IPS-NIHi11 (cell line): Measurements from ENCODE around the gene MAST4.
"Not testable (repeated sequence)": the region's sequence is repeated elsewhere in the genome, so short reads cannot be mapped to it uniquely, and the experiment has no call there.

Source experiments
- DNase-seq: peaks from one replicate; pipeline ENCODE4 v3.0.0; 2012; ENCODE audit warnings: mixed read lengths, low spot score

Gene MAST4

GRCh38 chr5:66742896-66743247, 146.7 kb downstream of the MAST4 start:
- DNase-seq: no peak

- no peak for DNase-seq
These were observed 147.2 kb downstream of the MAST4 start for GRCh38 chr5:66743344-66743743.

- DNase-seq: no peak
These were observed 147.8 kb downstream of the MAST4 start for GRCh38 chr5:66744040-66744439.

DNA sequence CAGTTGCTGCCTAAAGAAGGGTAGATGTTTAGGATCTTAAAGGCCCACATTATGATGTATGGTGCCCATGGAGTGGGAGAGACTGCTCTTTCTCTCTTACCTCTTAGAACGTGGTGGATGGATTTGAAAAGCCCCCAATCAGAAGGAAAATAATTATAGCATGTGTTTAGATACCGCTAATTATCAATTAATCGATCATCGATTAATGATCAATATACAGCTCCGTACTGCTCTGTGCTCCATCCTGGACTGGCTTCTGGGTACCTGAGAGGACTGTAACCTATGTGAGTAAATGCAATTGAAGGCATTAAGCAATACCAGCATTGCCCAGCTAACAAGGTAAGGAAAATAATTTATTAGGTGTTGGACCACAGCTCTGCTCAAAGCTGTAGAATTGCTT, 149.1 kb downstream of the MAST4 start:
- DNase-seq: no peak

DNA sequence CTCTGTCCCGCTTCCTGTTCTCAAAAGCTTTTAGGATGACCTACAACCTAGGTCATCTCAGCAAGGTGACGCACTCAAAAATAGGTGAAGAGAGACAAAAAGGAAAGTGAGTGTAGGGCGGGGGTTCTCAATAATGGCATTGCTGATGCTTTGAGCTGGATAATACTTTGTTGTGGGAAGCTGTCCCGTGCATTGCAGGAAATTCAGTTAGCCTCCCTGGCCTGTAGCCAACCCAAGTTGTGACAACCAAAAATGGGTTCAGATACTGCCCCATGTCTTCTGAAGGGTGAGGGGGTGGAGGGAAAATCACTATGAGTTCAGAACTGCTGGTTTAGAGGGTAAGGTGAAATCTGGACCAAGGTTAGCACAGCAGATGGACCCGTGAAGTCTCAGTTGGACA, 151.4 kb downstream of the MAST4 start:
- DNase-seq: no peak

GRCh38 chr5:66752668-66753067, 156.5 kb downstream of the MAST4 start:
- DNase-seq: not testable (repeated sequence)

DNA sequence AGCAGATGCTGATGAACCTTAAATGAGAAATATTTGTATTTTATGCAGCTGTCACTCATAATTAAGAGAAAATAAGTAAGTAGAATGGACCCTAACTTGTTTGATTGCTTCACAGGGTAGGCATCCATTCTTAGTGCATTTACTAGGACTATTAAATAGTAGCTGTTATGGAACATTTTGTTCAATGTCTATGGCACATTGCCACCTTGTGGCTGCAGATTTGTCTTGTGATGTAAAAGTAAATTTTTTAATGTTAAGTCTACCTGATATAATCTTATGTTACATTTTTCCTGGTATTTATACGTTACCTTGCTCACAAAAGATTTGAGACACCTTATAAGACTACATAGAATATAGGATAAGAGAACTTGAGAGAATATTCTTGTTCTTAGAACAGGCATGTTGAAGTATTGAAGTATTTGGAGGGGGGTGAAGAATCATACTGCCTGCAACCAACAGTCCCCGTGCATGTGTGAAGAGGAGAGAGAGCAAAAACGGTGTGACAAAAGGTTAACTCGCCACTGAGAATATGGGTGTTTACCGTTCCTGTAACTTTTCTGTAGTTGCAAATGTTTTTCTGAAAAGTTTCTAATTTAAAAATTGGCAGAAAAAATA, 161.1 kb downstream of the MAST4 start:
- peak; percentile 20 for DNase-seq

- DNase-seq: no peak
These were observed 161.7 kb downstream of the MAST4 start for GRCh38 chr5:66757834-66758371.

DNA sequence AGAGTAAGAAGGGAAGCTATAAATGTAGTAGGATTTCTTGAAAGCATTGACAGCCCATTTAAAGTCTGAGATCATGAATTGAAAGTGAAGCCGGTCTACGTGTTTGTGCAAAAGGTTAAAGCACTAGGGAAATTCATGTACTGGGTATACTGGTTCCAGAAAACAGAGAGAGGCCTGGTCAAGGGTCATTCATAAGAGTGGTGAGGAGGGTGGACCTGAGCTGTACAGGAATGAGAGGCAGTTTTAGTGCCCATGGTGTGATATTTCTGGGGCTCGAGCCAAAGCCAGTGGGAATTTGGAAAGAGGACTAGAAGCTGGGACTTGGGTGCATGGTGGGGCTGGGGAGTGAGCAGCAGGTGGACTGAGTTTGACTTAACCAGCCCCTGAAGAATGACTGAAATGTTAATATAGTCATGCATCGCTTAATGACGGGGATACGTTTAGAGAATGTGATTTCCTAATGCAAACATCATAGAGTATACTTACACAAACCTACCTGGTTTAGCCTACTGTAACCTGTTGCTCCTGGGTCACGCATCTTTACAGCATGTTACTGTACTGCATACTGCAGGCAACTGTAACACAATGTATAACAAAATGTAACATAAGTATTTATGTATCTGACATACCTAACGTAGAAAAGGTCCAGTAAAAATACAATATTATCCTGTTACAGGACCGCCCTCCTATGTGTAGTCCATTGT, 173.0 kb downstream of the MAST4 start:
- no peak for DNase-seq

DNA sequence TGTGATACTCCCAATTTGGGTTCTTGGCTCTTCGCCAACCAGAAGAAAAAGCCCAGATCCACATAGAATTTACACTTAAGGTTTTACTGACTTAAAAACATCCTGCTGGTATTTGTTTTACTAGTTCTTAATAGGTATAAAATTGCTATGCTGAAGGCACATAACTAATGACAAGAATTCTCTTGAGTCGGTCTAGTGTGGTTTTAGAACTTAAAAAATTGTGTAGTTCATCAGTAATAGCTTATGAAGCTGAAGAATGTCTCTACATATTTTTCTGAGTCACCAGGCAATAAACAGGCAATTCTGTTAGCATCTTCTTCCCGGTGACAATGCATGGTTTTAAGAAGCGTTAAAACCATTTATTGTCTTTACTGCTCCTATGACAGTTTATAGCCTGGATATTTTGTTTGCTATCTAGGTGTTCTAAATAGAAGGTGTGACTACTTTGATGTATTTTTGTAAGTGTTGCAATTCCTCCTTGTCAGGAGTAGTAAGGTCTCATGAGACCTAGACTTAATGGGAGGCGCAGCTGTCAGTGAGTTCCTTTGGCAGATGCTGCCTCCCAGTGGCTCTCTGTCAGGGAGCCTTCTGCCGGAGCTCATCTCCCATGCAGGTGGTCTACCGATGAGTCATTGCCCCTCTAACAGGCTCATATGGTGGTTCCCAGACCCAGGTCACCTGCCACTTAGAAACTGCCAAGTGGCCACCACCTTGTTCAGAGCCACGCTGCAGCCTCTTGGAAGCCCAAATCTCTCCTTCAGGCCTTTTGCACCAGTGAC, 173.8 kb downstream of the MAST4 start:
- DNase-seq: peak; percentile 51

DNA sequence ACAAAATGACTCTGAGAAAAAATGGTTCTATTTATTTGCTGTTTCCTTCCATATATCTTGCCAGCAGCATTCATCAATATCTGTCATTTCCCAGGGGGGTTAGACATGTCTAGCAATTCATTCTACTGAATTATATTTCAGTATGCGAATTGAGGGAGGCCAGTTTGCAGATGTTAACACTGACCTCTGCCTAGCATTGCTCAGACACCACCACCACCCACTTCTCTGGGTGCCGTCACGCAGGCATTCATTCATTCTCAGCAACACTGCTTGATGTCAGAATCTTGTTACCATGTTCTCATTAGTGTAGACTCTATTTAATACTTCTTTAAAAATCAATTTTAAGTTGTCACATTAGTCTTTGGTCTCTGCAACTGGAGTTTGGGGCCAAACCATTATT, 181.7 kb downstream of the MAST4 start:
- no peak for DNase-seq

DNA sequence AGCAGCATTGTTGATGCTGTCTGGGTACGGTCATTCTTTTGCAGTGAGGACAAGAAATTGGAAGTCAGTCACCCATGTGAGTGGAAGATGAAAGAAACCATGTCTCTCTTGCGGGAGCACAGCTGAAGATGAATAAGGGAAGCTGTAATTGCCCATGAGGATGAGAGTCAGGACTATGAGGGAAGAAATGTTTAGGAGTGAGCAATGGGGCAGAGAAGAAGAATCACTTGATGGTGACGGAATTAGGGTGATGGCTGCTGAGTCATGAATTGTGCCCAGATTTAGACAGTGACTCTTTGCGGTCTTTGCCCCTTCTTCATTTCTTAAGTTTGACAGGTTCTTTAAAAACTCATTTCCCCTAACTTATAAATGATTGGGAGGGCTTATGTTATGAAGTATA, 183.3 kb downstream of the MAST4 start:
- DNase-seq: no peak

- DNase-seq: no peak
These were observed 192.4 kb downstream of the MAST4 start for GRCh38 chr5:66788556-66788955.

DNA sequence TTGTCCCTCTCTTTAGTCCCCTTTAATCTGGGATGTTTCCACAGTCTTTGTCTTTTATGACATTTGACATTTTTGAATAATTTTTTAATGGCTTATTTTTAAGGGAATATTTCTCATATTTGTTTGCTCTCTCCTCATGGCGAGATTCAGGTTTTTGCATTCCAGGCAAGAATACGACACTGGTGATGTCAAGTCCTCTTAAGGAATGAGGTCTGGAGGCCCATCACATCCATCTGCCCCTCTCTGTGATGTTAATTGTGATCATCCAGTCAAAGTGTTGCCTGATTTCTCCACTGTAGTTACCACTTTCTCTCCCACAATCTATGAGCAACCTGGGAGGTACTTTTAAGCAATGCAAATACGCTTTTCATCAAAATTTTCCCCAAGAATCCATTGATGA, 193.2 kb downstream of the MAST4 start:
- DNase-seq: peak; percentile 17

DNA sequence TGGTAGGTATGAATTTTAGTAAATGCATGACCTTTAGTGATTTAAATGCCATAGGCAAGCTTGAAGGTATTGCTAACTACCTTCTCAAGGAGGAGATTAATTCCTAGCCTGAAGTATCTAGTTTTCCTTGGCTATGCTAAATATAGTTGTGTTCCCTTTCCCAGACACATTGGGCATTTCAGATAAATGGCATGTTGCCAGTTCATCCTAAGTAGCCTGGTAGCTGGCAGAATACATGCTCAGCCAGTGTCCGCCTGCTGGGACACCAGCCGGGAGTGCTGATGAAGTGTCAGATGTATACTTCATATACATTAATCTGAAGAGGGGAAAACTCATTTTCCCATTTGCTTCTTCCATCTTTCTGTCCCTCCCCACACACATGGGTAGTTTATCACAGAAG, 196.9 kb downstream of the MAST4 start:
- no peak for DNase-seq

DNA sequence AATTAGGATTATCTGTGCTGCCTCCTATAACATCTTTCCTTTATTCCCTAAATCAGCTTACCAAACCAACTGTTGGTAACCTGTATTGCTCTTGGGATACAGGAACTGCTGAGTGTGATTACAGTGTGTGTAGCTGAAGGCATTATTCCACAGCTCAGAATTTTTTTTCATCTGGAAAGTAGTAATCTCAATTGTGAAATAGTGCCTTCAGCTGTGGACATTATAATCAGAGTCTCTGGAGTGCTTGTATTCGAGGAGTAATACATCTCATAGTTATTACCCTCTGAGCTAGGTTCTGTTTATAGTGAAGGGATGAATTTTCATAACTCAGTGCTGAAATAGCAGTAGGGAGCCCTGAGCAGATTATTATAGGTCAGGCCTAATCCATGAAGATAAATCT, 199.5 kb downstream of the MAST4 start:
- DNase-seq: no peak

DNA sequence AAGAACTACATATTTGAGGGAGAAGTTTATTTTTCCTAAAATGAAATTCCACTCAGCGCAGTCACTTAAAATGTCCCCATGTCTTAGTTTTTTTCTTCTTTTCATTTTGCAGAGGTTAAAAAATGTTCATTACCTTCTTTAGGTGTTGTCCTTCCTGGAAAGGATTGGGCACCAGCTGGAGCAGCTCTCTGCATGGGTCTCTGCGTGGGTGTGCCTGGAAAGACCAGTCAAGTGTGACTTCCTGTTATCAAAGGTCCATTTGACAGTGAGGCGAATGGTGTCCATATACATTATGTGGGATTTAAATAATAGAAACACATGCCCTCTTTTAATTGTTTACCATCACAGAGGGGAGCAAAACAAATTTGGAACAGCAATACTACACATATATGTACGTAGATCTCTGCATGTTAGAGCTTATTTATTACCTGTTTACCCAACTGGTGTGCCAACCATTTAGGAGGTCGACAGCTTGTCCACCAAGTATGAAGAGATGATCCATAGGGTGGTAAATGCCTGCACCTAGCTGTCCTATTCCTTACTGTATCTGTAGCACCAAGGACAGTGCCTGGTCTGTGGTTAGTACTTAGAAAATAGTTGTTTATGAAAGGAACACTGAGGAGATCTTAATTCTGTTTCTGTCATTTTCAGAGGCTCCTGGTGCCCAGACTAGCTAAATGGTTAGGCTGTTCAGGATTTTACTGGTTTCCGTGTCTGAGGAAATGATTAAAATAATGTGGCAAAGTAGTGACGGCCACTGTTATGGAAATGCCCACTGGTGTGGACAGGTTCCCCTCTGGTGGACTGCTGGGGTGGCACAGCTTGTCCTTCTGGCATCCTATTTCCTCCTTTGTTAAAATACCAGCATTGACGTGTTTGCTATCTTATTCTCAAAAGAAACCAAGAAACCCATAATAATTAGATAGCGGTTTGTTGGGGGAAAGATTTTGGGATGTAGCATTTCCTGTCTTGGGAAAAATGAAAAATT, 200.4 kb downstream of the MAST4 start:
- DNase-seq: no peak

- no peak for DNase-seq
These were observed 206.7 kb downstream of the MAST4 start for GRCh38 chr5:66802941-66803340.

DNA sequence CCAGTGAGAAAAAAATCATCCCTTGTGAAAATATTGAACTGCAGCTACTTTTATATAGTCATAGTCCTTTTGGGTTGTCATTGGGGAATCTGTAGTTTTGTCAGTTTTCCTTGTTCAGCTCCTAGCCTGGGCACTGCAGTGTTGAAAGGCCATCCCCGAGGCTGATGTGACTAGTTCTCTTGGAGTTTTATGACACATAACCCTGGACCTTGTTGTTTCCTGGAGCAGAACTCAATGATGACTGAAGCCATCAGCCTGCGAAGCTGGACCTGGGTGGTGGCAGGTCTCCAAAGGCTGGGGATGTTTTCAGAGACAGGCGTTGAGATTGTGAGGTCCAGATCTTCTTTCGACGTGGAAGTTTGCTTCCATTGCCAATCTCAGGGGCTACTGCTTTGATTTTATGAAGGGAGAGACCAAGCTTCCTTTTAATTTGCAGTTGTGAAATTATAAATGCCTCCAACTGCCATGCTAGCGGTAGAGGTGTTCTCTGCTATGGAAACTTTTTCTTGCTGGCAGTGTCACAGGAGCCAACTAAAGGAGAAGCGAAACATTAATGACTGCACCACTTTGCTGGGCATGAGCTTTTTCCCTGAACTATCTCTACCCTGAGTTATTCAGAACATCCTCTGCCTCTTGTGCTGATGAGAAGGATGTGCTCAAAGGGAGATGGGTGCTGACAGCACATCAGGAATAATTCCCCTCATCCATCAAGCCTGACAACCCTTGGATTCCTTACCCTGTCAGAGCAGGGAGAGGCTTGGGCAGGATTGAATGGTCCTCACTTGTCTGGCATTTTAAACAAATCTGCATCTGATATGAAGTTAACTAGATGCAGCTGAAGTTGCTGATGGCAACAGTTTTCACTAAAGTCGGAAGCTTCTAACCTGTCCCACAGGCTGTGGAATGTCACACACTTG, 209.6 kb downstream of the MAST4 start:
- no peak for DNase-seq

- DNase-seq: no peak
These were observed 211.6 kb downstream of the MAST4 start for GRCh38 chr5:66807743-66808142.

- DNase-seq: no peak
These were observed 212.5 kb downstream of the MAST4 start for GRCh38 chr5:66808663-66809062.
